ENCODE results near the gene FUT2. TPM values are rescaled to one million over a fixed set of nuclear protein-coding genes. Genes with fewer than 3 reads are reported as not detected.

FUT2 gene
- total RNA-seq, 3 donors from 2014 or later = 44.7 to 137 (median 116) TPM

DNA sequence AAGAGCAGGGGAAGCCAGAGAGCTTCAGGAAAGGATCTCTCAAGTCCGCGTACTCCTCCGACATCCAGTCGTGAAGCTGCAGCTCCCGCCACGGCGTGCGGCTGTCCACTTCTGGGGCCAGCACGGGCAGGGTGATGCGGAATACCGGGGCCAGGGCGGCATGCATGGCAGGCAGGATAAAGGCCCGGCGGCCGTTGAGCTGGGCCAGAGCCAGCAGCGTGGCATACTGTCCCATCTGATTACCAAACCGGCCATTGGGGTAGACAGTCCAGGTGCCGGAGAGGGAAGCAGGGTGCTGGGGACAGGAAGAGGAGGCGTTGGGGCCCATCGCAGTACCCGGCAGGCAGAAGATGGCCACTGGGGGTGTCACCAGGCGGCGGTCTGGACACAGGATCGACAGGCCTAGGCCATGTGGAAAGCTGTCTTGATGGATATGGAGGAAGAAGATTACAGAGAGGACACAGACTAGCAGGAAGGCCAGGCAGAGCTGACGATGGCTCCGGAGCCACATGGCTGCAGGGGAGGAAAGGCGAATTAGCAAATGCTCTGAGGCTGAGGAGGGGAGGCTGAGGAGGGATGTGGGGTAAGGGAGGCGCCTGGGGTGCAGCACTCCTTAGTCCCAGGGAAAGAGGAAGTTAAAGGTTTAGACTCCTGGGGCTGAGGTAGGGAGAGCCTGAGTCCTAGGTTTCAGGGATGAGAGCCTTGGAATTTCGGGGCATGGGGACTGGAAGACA, 55.2 kb downstream of the FUT2 start:
- H3K4me3 ChIP-seq = no peak overlapping the region

DNA sequence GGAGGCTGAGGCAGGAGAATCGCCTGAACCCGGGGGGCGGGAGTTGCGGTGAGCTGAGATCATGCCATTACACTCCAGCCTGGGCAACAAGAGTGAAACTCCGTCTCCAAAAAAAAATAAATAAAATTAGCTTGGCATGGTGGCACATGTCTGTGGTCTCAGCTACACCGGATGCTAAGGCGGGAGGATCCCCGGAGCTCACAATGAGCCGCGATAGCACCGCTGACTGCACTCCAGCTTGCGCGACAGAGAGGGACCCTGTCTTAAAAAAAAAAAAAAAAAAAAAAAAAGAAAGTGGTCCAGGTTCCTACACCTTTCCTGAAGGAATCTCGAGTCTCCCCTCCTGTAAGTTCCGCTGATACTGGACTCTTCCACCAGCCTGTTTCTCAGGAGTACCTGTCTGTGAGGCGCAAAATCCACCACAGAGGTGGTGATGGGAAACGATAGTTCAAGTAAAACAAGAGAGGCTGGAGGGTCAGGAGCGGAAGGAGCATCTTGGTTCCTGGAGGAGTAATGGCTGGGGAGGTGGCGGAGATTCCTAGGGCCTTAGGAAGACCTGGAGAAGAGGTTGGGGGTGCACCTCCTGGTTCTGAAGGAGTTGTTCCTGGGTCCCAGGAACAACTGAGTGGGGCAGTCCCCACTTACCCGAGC, 56.2 kb downstream of the FUT2 start:
- no peak for DNase-seq
- TF ChIP-seq, protein P1, sequence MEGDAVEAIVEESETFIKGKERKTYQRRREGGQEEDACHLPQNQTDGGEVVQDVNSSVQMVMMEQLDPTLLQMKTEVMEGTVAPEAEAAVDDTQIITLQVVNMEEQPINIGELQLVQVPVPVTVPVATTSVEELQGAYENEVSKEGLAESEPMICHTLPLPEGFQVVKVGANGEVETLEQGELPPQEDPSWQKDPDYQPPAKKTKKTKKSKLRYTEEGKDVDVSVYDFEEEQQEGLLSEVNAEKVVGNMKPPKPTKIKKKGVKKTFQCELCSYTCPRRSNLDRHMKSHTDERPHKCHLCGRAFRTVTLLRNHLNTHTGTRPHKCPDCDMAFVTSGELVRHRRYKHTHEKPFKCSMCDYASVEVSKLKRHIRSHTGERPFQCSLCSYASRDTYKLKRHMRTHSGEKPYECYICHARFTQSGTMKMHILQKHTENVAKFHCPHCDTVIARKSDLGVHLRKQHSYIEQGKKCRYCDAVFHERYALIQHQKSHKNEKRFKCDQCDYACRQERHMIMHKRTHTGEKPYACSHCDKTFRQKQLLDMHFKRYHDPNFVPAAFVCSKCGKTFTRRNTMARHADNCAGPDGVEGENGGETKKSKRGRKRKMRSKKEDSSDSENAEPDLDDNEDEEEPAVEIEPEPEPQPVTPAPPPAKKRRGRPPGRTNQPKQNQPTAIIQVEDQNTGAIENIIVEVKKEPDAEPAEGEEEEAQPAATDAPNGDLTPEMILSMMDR (IDR thresholded peaks at IDR 0.05) = no peak
- ATAC-seq = no peak
- H3K4me3 ChIP-seq = no peak overlapping the region
- intact Hi-C loops (cut with DNase I, micrococcal nuclease) = no loop called here
- H3K9me3 ChIP-seq = no peaks in the 10 kb centered on the region
- peaks cover 10% of the 10 kb centered on the region for H3K4me1 ChIP-seq (ENCODE audit: low read depth)
- H3K36me3 ChIP-seq (ENCODE audit: low read depth) = no peaks in the 10 kb centered on the region

More for the DNA sequence above, 55.2 kb downstream of the FUT2 start:
- TF ChIP-seq, protein P1 (IDR thresholded peaks at IDR 0.05) = no peak
- H3K4me1 ChIP-seq (ENCODE audit: low read depth) = peaks cover 10% of the 10 kb centered on the region
- DNase-seq (no peak), ATAC-seq (no peak)
- no peaks in the 10 kb centered on the region for H3K36me3 ChIP-seq (ENCODE audit: low read depth)
- H3K9me3 ChIP-seq = no peaks in the 10 kb centered on the region
- intact Hi-C loops (cut with DNase I, micrococcal nuclease) = no loop called here

GRCh38 chr19:48752496-48753365, 57.0 kb downstream of the FUT2 start, which contains the start of gene FUT1:
Gene FUT1 (minus strand): TSS chr19:48752641. CDS start chr19:48751281, 1,360 bp downstream.
- H3K4me3 ChIP-seq = no peak within 1 kb of the TSS
- intact Hi-C loops (cut with DNase I, micrococcal nuclease) = no loop called here
- H3K9me3 ChIP-seq = no peaks in the 10 kb centered on the region
- ATAC-seq = peak; percentile 91
- H3K36me3 ChIP-seq (ENCODE audit: low read depth) = no peaks in the 10 kb centered on the region
- peaks cover 10% of the 10 kb centered on the region for H3K4me1 ChIP-seq (ENCODE audit: low read depth)
- DNase-seq = peak; percentile 72 to 82 (median 77)
- TF ChIP-seq, protein P1 (IDR thresholded peaks at IDR 0.05) = no peak

GRCh38 chr19:48755084-48755641, 59.4 kb downstream of the FUT2 start, which contains the start of gene FGF21:
Gene FGF21 (plus strand): TSS chr19:48755524. CDS start chr19:48756237, 713 bp downstream.
- no peak for ATAC-seq
- Histone ChIP-seq H3K4me3 (no peak within 1 kb of the TSS), H3K36me3 (ENCODE audit: low read depth) (no peaks in the 10 kb centered on the region), H3K4me1 (ENCODE audit: low read depth) (peaks cover 10% of the 10 kb centered on the region), H3K9me3 (no peaks in the 10 kb centered on the region)
- TF ChIP-seq, protein P1 (IDR thresholded peaks at IDR 0.05) = no peak
- intact Hi-C loops (cut with DNase I, micrococcal nuclease) = no loop called here
- DNase-seq = no peak

Other genes with a start within 250 kb of the FUT2 start
- 10 to 100 TPM; 19.7 to 26.8 (median 24.3) TPM for gene GRWD1, start 250.0 kb upstream of the FUT2 start, total RNA-seq
- gene KCNJ14, start 240.4 kb upstream of the FUT2 start, total RNA-seq = 1 to 10 TPM in 1 of 3 donors, under 1 TPM in 2; 0.46 to 1.3 (median 0.67) TPM
- 10 to 100 TPM; 66.3 to 86.9 (median 69.3) TPM for gene CYTH2, start 226.6 kb upstream of the FUT2 start, total RNA-seq
- 1 to 10 TPM in 2 of 3 donors, under 1 TPM in 1; 0.48 to 2.6 (median 1.3) TPM for gene LMTK3, start 184.1 kb upstream of the FUT2 start, total RNA-seq
- gene SULT2B1, start 143.8 kb upstream of the FUT2 start, total RNA-seq = 1 to 10 TPM in 2 of 3 donors, under 1 TPM in 1; 0.51 to 3.1 (median 1.1) TPM
- not detected for gene SPACA4, start 89.2 kb upstream of the FUT2 start, total RNA-seq
- gene FAM83E, start 80.9 kb upstream of the FUT2 start, total RNA-seq = 100 to 1,000 TPM in 2 of 3 donors, 10 to 100 TPM in 1; 97.8 to 180 (median 175) TPM
- 1,000 to 10,000 TPM in 2 of 3 donors, 100 to 1,000 TPM in 1; 999 to 1,336 (median 1,270) TPM for gene RPL18, start 76.8 kb upstream of the FUT2 start, total RNA-seq
- gene SPHK2, start 76.5 kb upstream of the FUT2 start, total RNA-seq = 10 to 100 TPM; 37.9 to 54.8 (median 50.2) TPM
- gene DBP, start 58.6 kb upstream of the FUT2 start, total RNA-seq = 10 to 100 TPM in 2 of 3 donors, 1 to 10 TPM in 1; 8.2 to 18.4 (median 11.1) TPM
- gene CA11, start 49.8 kb upstream of the FUT2 start, total RNA-seq = 10 to 100 TPM in 1 of 3 donors, 1 to 10 TPM in 2; 1.8 to 19.9 (median 3.7) TPM
- gene NTN5, start 23.0 kb upstream of the FUT2 start, total RNA-seq = 1 to 10 TPM in 1 of 3 donors, under 1 TPM in 2; 0.22 to 1.2 (median 0.46) TPM
- gene MAMSTR, start 23.8 kb downstream of the FUT2 start, total RNA-seq = 1 to 10 TPM in 1 of 3 donors, under 1 TPM in 2; 0.31 to 2.4 (median 0.61) TPM
- gene RASIP1, start 44.6 kb downstream of the FUT2 start, total RNA-seq = 1 to 10 TPM; 1.7 to 8.6 (median 3.2) TPM
- not detected for gene IZUMO1, start 50.9 kb downstream of the FUT2 start, total RNA-seq
- 1 to 10 TPM in 1 of 3 donors, under 1 TPM in 2; 0.17 to 1.5 (median 0.72) TPM for gene FUT1, start 56.7 kb downstream of the FUT2 start, total RNA-seq
- not detected for gene FGF21, start 59.6 kb downstream of the FUT2 start, total RNA-seq
- gene BCAT2, start 115.1 kb downstream of the FUT2 start, total RNA-seq = 10 to 100 TPM; 46.6 to 82.6 (median 57.4) TPM
- gene HSD17B14, start 140.5 kb downstream of the FUT2 start, total RNA-seq = 10 to 100 TPM in 1 of 3 donors, 1 to 10 TPM in 2; 2.4 to 10.1 (median 2.4) TPM
- gene PLEKHA4, start 172.6 kb downstream of the FUT2 start, total RNA-seq = 10 to 100 TPM in 2 of 3 donors, 1 to 10 TPM in 1; 4.6 to 30.2 (median 21.5) TPM
- gene PPP1R15A, start 176.4 kb downstream of the FUT2 start, total RNA-seq = 10 to 100 TPM; 31.8 to 47.7 (median 44.6) TPM
- gene TULP2, start 202.8 kb downstream of the FUT2 start, total RNA-seq = under 1 TPM in 1 of 3 donors, not detected in 2; 0.32 TPM
- 100 to 1,000 TPM; 171 to 219 (median 205) TPM for gene NUCB1, start 204.3 kb downstream of the FUT2 start, total RNA-seq
- gene DHDH, start 237.7 kb downstream of the FUT2 start, total RNA-seq = under 1 TPM in 1 of 3 donors, not detected in 2; 0.52 TPM

Data from mucosa of descending colon (tissue), 3 donors.